ENCODE measurements around the gene ABHD6. TPM values are rescaled to one million over a fixed set of nuclear protein-coding genes. Genes with fewer than 3 reads are reported as not detected.

ABHD6 gene
- total and polyA plus RNA-seq, 9 of the 15 experiments (the other 6 are each of a cell fraction or from before 2014, with no cell fraction given) = 0.53 to 3.6 (median 2.5) TPM

DNA sequence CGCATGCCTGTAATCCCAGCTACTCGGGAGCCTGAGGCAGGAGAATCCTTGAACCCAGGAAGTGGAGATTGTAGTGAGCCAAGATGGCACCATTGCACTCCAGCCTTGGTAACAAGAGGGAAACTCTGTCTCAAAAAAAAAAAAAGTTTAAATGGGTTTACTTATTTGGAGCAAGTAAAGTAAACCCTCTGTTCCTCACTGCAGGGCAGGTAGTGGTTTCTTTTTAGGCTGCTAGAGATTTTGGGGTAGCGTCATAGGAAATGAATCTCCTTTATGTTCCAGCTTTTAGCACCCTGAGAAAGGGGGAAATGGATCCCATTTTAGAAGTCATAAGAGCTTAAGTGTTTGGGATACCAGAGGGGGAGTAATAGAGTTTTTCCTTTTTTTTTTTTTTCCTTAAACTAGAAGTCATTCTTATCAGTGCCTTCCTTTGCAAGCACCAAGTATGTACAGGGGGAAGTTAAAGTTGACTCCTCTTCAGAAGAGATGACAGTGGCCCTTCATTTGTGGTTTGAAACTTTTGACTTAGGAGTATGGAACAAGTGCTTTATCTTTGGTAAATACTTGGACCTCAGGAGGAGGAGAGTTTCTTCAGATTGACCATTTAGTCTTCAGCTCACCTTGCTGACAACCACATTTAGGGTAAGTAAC, 103.1 kb downstream of the ABHD6 start:
- no peak overlapping the region for H3K27ac ChIP-seq (ENCODE audit: extremely low read depth, low read depth, low read length)
- H3K79me2 ChIP-seq (ENCODE audit: control insufficient read depth, insufficient read depth, low read length) = 0 out of 3 replicates have a peak, but pooled peaks cover under 1% of the 10 kb centered on the region
- TF ChIP-seq ZNF263 (CRISPR knock-in tag; IDR thresholded peaks at IDR 0.05; ENCODE audit: borderline replicate concordance) = no peak
- no peak for TF ChIP-seq ZNF589 (CRISPR knock-in tag; IDR thresholded peaks at IDR 0.05; ENCODE audit: low read depth)
- no peak for TF ChIP-seq ZFP30 (CRISPR knock-in tag; IDR thresholded peaks at IDR 0.05; ENCODE audit: borderline replicate concordance)
- peak; percentile 77 for TF ChIP-seq ZNF239 (CRISPR knock-in tag; IDR thresholded peaks at IDR 0.05)
- peak in 1 of 2 experiments; percentile 33; a peak in 1 of 4 replicates for TF ChIP-seq RCOR1 (IDR thresholded peaks at IDR 0.05; ENCODE audit: borderline replicate concordance in 1 of 2, low read depth in 2 of 2, low read length in 2 of 2)
- TF ChIP-seq, protein P1, sequence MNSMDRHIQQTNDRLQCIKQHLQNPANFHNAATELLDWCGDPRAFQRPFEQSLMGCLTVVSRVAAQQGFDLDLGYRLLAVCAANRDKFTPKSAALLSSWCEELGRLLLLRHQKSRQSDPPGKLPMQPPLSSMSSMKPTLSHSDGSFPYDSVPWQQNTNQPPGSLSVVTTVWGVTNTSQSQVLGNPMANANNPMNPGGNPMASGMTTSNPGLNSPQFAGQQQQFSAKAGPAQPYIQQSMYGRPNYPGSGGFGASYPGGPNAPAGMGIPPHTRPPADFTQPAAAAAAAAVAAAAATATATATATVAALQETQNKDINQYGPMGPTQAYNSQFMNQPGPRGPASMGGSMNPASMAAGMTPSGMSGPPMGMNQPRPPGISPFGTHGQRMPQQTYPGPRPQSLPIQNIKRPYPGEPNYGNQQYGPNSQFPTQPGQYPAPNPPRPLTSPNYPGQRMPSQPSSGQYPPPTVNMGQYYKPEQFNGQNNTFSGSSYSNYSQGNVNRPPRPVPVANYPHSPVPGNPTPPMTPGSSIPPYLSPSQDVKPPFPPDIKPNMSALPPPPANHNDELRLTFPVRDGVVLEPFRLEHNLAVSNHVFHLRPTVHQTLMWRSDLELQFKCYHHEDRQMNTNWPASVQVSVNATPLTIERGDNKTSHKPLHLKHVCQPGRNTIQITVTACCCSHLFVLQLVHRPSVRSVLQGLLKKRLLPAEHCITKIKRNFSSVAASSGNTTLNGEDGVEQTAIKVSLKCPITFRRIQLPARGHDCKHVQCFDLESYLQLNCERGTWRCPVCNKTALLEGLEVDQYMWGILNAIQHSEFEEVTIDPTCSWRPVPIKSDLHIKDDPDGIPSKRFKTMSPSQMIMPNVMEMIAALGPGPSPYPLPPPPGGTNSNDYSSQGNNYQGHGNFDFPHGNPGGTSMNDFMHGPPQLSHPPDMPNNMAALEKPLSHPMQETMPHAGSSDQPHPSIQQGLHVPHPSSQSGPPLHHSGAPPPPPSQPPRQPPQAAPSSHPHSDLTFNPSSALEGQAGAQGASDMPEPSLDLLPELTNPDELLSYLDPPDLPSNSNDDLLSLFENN (IDR thresholded peaks at IDR 0.05; ENCODE audit: low read depth in 2 of 2, low read length in 2 of 2) = no peak
- TF ChIP-seq ZNF408 (CRISPR knock-in tag; IDR thresholded peaks at IDR 0.05; ENCODE audit: low read depth) = no peak
- no peak for TF ChIP-seq ZNF707 (CRISPR knock-in tag; conservative IDR thresholded peaks at IDR 0.05)
- peak; percentile 66; the same call in 1 of the 2 replicates for TF ChIP-seq ZNF384 (IDR thresholded peaks at IDR 0.05; ENCODE audit: low read depth, low read length)
- TF ChIP-seq CHCHD3 (CRISPR knock-in tag; IDR thresholded peaks at IDR 0.05) = no peak
- TF ChIP-seq, protein P2, sequence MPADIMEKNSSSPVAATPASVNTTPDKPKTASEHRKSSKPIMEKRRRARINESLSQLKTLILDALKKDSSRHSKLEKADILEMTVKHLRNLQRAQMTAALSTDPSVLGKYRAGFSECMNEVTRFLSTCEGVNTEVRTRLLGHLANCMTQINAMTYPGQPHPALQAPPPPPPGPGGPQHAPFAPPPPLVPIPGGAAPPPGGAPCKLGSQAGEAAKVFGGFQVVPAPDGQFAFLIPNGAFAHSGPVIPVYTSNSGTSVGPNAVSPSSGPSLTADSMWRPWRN (IDR thresholded peaks at IDR 0.05; ENCODE audit: low read depth) = no peak
- TF ChIP-seq, protein P3, sequence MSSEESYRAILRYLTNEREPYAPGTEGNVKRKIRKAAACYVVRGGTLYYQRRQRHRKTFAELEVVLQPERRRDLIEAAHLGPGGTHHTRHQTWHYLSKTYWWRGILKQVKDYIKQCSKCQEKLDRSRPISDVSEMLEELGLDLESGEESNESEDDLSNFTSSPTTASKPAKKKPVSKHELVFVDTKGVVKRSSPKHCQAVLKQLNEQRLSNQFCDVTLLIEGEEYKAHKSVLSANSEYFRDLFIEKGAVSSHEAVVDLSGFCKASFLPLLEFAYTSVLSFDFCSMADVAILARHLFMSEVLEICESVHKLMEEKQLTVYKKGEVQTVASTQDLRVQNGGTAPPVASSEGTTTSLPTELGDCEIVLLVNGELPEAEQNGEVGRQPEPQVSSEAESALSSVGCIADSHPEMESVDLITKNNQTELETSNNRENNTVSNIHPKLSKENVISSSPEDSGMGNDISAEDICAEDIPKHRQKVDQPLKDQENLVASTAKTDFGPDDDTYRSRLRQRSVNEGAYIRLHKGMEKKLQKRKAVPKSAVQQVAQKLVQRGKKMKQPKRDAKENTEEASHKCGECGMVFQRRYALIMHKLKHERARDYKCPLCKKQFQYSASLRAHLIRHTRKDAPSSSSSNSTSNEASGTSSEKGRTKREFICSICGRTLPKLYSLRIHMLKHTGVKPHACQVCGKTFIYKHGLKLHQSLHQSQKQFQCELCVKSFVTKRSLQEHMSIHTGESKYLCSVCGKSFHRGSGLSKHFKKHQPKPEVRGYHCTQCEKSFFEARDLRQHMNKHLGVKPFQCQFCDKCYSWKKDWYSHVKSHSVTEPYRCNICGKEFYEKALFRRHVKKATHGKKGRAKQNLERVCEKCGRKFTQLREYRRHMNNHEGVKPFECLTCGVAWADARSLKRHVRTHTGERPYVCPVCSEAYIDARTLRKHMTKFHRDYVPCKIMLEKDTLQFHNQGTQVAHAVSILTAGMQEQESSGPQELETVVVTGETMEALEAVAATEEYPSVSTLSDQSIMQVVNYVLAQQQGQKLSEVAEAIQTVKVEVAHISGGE (CRISPR knock-in tag; IDR thresholded peaks at IDR 0.05) = no peak
- no peak for TF ChIP-seq HMG20A (CRISPR knock-in tag; conservative IDR thresholded peaks at IDR 0.05)

More for the DNA sequence above, 103.1 kb downstream of the ABHD6 start:
- DNase-seq (ENCODE audit: extremely low read depth in 1 of 4, low spot score in 3 of 4) (peak in 1 of 4 experiments; percentile 27), FAIRE-seq (no peak), ATAC-seq (peak; percentile 64)
- no peak overlapping the region for H3K9ac ChIP-seq (ENCODE audit: insufficient read depth in 1 of 2, low read depth in 2 of 2, low read length in 2 of 2)
- H3K4me3 ChIP-seq = no peak overlapping the region
- no TSS peak for BruUV-seq (replicated peaks)
- CTCF ChIA-PET (ENCODE audit: low intra/inter-chr PET ratio) = interaction anchor here (0.7 kb wide), 1 partner anchor 176 kb away, joined by 4 read pairs; no protein-coding TSS in a partner anchor
- POLR2A ChIA-PET = interaction anchor here (0.5 to 1.3 kb wide), 4 partner anchors 9 to 249 kb away, joined by 3 to 4 read pairs (median 4); no protein-coding TSS in a partner anchor
- 93% methylated on average over 3 of the region's 3 CpGs for WGBS (ENCODE audit: insufficient coverage, low coverage, missing lambda C conversion rate)
- intact Hi-C loops (cut with micrococcal nuclease) = no loop called here
- H3K9me1 ChIP-seq (ENCODE audit: control insufficient read depth, insufficient read depth, low read length) = no peaks in the 10 kb centered on the region
- H3K4me1 ChIP-seq (replicated peaks in 1 of 2; ENCODE audit: control insufficient read depth in 2 of 2, insufficient read depth in 2 of 2, low read length in 2 of 2) = peaks cover 0 to 2% of the 10 kb centered on the region in 2 experiments; a peak in 3 of 5 replicates
- no peaks in the 10 kb centered on the region for H3K27me3 ChIP-seq (ENCODE audit: control insufficient read depth in 2 of 2, insufficient read depth in 2 of 2, low read length in 2 of 2)
- no peaks in the 10 kb centered on the region for H4K20me1 ChIP-seq (replicated peaks; ENCODE audit: control insufficient read depth, insufficient read depth, low read length)
- no peaks in the 10 kb centered on the region for H3K36me3 ChIP-seq (ENCODE audit: control insufficient read depth, insufficient read depth, low read length)
- no peak overlapping the region for H3K4me2 ChIP-seq (ENCODE audit: insufficient read depth, low read length)
- H2AFZ ChIP-seq (ENCODE audit: low read depth, low read length) = no peak overlapping the region
- no peaks in the 10 kb centered on the region for H3K9me3 ChIP-seq (replicated peaks; ENCODE audit: control insufficient read depth, insufficient read depth, low read depth, low read length)
- in situ Hi-C loops (cut with MboI) = no loop called here

Measured in K562 (cell line).